ENCODE data around the gene ADAMTSL3. TPM values are rescaled to one million over a fixed set of nuclear protein-coding genes. Genes with fewer than 3 reads are reported as not detected.

Gene ADAMTSL3
- total and polyA plus RNA-seq, 4 donors = 0.85 to 58.2 (median 7.9) TPM

DNA sequence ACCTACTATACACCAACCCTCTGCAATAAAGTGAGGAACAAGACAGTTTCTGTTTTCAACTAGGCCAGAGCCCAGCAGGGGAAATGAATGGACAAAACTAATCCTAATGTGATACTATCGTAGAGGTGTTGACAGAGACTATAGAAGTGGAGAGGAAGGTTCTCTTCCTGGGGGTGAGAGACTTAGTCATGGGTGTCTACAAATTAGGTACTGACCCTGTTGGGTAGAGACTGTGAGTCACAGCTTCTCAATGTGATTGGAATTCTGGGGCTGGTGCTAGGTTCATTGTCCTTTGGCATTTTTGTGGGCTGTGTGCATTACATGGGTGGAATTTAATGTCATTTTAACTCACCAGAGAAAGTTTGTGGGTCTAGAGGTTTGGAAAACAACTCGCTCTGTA, 79.3 kb downstream of the ADAMTSL3 start:
- WGBS, 2 donors = 90 to 91% methylated on average over 2 of the region's 2 CpGs
- ATAC-seq (ENCODE audit: insufficient read depth, low FRiP score) = no peak

DNA sequence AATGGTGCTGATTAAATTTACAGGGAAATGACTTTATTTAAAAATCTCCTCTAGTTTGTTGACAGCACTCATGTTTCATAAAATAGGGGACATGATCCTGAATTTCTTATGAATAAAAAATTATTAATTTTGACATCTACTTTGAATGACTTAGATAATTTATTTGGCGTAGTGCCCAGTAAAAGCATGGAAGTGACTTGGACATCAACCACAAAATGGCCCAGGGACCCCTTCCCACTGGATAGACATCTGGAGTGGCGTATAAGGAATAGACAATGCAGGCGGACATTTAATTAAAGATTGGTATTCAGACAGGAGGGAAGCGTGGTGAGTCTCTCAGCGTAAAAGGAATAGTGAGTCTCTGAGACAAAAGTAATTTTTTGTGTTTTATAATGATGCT, 79.8 kb downstream of the ADAMTSL3 start:
- Histone ChIP-seq H3K36me3 (ENCODE audit: control insufficient read depth in 4 of 4, insufficient read depth in 4 of 4, low read length in 4 of 4) (no peaks in the 10 kb centered on the region), H3K27me3 (ENCODE audit: control insufficient read depth in 3 of 3, insufficient read depth in 3 of 3, low read length in 2 of 3) (no peaks in the 10 kb centered on the region), H3K4me1 (ENCODE audit: control insufficient read depth in 5 of 5, insufficient read depth in 5 of 5, low read length in 5 of 5) (peaks cover 0 to 1% (median 0%) of the 10 kb centered on the region in 5 donors), H3K9me3 (ENCODE audit: control insufficient read depth in 4 of 4, insufficient read depth in 3 of 4, low read length in 3 of 4) (peaks cover 0 to 2% (median 0%) of the 10 kb centered on the region in 4 donors), H3K4me3 (no peak overlapping the region), H3K9ac (ENCODE audit: insufficient read depth in 1 of 2, low read length in 2 of 2) (no peak overlapping the region), H3K27ac (ENCODE audit: low read depth in 1 of 2, low read length in 1 of 2) (no peak overlapping the region)
- 94 to 95% methylated on average over 5 of the region's 5 CpGs for WGBS, 2 donors
- DNase-seq = no peak
- no peak for ATAC-seq (ENCODE audit: insufficient read depth, low FRiP score)
- TF ChIP-seq, protein P1, sequence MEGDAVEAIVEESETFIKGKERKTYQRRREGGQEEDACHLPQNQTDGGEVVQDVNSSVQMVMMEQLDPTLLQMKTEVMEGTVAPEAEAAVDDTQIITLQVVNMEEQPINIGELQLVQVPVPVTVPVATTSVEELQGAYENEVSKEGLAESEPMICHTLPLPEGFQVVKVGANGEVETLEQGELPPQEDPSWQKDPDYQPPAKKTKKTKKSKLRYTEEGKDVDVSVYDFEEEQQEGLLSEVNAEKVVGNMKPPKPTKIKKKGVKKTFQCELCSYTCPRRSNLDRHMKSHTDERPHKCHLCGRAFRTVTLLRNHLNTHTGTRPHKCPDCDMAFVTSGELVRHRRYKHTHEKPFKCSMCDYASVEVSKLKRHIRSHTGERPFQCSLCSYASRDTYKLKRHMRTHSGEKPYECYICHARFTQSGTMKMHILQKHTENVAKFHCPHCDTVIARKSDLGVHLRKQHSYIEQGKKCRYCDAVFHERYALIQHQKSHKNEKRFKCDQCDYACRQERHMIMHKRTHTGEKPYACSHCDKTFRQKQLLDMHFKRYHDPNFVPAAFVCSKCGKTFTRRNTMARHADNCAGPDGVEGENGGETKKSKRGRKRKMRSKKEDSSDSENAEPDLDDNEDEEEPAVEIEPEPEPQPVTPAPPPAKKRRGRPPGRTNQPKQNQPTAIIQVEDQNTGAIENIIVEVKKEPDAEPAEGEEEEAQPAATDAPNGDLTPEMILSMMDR (IDR thresholded peaks at IDR 0.05; ENCODE audit: control extremely low read depth, extremely low read depth) = no peak

More for the DNA sequence above, 79.3 kb downstream of the ADAMTSL3 start:
- DNase-seq = no peak
- TF ChIP-seq, protein P1 (IDR thresholded peaks at IDR 0.05; ENCODE audit: control extremely low read depth, extremely low read depth) = no peak
- Histone ChIP-seq H3K36me3 (ENCODE audit: control insufficient read depth in 4 of 4, insufficient read depth in 4 of 4, low read length in 4 of 4) (no peaks in the 10 kb centered on the region), H3K9me3 (ENCODE audit: control insufficient read depth in 4 of 4, insufficient read depth in 3 of 4, low read length in 3 of 4) (peaks cover 0 to 2% (median 0%) of the 10 kb centered on the region in 4 donors), H3K4me1 (ENCODE audit: control insufficient read depth in 5 of 5, insufficient read depth in 5 of 5, low read length in 5 of 5) (peaks cover 0 to 1% (median 0%) of the 10 kb centered on the region in 5 donors), H3K9ac (ENCODE audit: insufficient read depth in 1 of 2, low read length in 2 of 2) (no peak overlapping the region), H3K27ac (ENCODE audit: low read depth in 1 of 2, low read length in 1 of 2) (no peak overlapping the region), H3K27me3 (ENCODE audit: control insufficient read depth in 3 of 3, insufficient read depth in 3 of 3, low read length in 2 of 3) (no peaks in the 10 kb centered on the region), H3K4me3 (no peak overlapping the region)

GRCh38 chr15:83734487-83734886, 80.6 kb downstream of the ADAMTSL3 start:
- Histone ChIP-seq H3K27ac (ENCODE audit: low read depth in 1 of 2, low read length in 1 of 2) (no peak overlapping the region), H3K4me1 (ENCODE audit: control insufficient read depth in 5 of 5, insufficient read depth in 5 of 5, low read length in 5 of 5) (peaks cover 0 to 1% (median 0%) of the 10 kb centered on the region in 5 donors), H3K27me3 (ENCODE audit: control insufficient read depth in 3 of 3, insufficient read depth in 3 of 3, low read length in 2 of 3) (no peaks in the 10 kb centered on the region), H3K4me3 (no peak overlapping the region), H3K36me3 (ENCODE audit: control insufficient read depth in 4 of 4, insufficient read depth in 4 of 4, low read length in 4 of 4) (no peaks in the 10 kb centered on the region), H3K9ac (ENCODE audit: insufficient read depth in 1 of 2, low read length in 2 of 2) (no peak overlapping the region), H3K9me3 (ENCODE audit: control insufficient read depth in 4 of 4, insufficient read depth in 3 of 4, low read length in 3 of 4) (peaks cover 0 to 2% (median 0%) of the 10 kb centered on the region in 4 donors)
- ATAC-seq (ENCODE audit: insufficient read depth, low FRiP score) (no peak), DNase-seq (no peak)
- TF ChIP-seq, protein P1 (IDR thresholded peaks at IDR 0.05; ENCODE audit: control extremely low read depth, extremely low read depth) = no peak
- 53 to 72% methylated on average over 3 of the region's 3 CpGs for WGBS, 2 donors

DNA sequence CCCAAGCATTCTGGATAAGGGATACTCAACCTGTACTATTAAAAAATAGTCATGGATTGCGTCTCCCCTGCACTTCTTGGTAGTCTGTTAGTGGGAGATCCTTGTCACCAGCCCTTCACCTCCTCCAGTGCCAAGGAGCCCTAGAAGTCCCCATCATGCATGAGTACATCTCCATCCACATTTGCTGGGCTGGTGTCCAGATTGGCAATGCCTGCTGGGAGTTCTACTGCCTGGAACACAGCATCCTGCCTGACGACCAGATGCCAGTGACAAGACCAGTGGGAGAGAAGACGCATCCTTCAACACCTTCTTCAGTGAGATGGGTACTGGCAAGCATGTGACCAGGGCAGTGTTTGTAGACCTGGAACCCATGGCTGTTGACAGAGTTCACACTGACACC, 85.7 kb downstream of the ADAMTSL3 start:
- WGBS, 2 donors = 61 to 85% methylated on average over 3 of the region's 3 CpGs
- Histone ChIP-seq H3K27ac (ENCODE audit: low read depth in 1 of 2, low read length in 1 of 2) (no peak overlapping the region), H3K36me3 (ENCODE audit: control insufficient read depth in 4 of 4, insufficient read depth in 4 of 4, low read length in 4 of 4) (peaks cover 0 to 2% (median 0%) of the 10 kb centered on the region in 4 donors), H3K4me3 (no peak overlapping the region), H3K9ac (ENCODE audit: insufficient read depth in 1 of 2, low read length in 2 of 2) (no peak overlapping the region), H3K4me1 (ENCODE audit: control insufficient read depth in 5 of 5, insufficient read depth in 5 of 5, low read length in 5 of 5) (no peaks in the 10 kb centered on the region), H3K27me3 (ENCODE audit: control insufficient read depth in 3 of 3, insufficient read depth in 3 of 3, low read length in 2 of 3) (no peaks in the 10 kb centered on the region), H3K9me3 (ENCODE audit: control insufficient read depth in 4 of 4, insufficient read depth in 3 of 4, low read length in 3 of 4) (peaks cover 0 to 3% (median 0%) of the 10 kb centered on the region in 4 donors)
- DNase-seq = no peak
- TF ChIP-seq, protein P1 (IDR thresholded peaks at IDR 0.05; ENCODE audit: control extremely low read depth, extremely low read depth) = no peak
- no peak for ATAC-seq (ENCODE audit: insufficient read depth, low FRiP score)

Measured in lung (tissue), 12 donors.